HG02943 (cell line): ENCODE results near the gene PRRT1.

Experiments used
- ATAC-seq: cut with Tn5 transposase; IDR thresholded peaks from one replicate; pipeline ENCODE4 v1.9.1; 2021; ENCODE audit warnings: mild to moderate bottlenecking, low read depth, moderate library complexity; ENCODE audit not compliant: unreplicated experiment

Gene PRRT1

DNA sequence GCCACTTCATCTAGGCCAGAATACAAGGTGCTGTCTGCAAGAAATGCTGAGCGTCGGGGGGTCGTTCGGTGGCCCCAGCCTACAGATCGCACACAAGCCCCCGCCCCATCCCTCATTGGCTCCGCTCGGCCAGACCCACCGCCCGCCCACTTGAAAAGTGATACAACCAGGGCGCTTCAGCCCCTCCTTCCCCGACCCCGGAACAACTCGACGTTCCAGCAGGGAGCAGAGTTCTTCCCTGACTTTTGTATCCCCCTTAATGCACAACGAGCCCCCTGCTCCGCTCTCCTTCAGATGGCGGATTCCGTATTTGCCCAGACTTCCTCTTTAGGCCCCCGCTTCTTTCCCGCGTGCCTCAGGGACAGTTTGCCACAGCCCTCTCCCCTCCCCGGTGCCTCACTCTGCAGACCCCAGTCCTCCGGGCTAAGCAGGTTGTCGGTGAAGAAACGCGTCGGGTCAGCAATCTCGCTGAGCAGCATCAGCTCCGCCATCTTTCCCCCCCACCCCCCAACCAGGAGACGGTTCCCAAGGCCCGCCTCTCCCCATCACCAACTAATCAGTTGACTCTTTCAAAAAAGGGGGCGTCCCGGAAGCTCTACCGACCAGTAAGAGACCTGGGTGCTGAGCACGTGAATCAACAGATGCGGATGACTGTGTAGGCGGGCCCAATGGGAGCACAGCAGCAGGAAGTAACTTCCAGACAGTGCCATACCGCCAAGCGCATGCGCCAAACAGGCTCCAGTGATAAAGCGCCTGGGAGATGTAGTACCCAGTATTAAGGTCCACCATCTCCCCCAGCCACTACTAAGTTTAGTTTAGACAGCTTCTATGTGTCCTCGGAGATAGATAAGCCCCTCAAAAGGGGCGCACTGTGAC, 23.8 kb downstream of the PRRT1 start, which contains the start of gene ATF6B:
Gene ATF6B, minus strand, starts transcription at position 530 of the 876 bp plus-strand sequence. Its CDS starts 39 bp downstream, at position 491.
- ATAC-seq: peak; percentile 76

DNA sequence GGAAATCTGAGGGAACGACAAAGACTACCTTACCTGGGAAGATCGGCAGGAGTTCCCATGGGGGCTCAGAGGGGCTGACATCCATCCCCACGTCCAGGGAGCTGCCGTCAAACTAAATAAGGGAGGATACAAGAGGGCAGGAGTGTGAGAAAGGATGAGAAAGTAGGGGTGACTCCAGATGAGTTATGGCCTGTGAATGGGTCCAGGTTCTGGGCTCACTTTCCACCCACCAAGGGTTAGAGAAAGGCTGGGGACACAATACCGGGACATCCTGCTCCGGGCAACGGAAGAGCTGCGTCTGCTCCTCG, 24.4 kb downstream of the PRRT1 start:
- no peak for ATAC-seq

DNA sequence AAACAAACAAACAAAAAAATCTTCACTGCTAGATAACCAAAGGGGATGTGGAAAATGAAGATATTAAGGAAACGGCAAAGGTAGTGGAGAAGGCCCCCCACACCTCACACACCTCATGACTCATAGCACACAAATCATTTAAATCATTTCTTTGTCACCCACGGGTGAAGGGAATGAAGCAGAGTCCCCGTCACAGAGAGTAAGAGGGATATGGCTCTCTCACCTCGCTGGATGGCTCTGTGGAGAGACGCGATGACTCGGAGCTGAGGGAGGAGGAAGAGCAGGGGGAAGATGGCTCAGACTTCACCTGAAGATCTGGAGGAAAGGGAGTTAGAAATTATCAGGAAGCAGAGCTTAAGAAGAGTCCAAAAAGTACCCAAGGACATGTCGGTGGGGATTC, 24.9 kb downstream of the PRRT1 start:
- no peak for ATAC-seq

DNA sequence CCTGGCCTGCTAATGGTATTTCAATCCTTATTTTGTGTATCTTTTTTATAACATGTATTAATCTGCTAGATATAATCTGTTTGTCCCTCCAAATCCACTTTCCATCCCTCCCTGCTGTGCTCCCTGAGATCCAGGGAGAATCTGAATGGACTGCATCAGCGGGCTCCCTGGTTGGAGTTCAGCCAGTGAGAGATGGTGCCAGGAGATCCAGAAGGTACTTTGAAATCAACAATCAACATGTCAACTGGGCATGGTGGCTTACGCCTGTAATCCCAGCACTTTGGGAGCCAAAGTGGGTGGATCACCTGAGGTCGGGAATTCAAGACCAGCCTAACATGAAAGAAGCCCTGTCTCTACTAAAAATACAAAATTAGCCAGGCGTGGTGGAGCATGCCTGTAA, 28.1 kb downstream of the PRRT1 start:
- ATAC-seq: no peak

DNA sequence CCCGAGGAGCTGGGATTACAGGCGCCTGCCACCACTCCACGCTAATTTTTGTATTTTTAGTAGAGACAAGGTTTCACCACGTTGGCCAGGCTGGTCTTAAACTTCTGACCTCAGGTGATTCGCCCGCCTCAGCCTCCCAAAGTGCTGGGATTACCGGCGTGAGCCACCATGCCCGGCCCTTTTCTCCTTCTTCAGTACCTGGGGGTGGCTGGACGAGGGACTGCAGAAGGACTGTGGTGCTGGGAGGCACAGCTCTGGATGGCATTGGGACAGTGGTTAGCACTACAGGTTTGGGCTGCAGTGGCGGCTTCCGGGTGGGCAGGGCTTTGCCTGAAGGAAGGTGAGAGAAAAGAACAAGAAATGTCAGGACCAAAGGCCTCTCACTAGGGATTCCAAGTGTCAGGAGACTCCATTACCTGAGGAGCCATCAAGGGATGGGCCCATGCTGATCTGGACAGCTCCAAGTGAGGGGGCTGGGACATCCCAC, 31.1 kb downstream of the PRRT1 start:
- no peak for ATAC-seq

DNA sequence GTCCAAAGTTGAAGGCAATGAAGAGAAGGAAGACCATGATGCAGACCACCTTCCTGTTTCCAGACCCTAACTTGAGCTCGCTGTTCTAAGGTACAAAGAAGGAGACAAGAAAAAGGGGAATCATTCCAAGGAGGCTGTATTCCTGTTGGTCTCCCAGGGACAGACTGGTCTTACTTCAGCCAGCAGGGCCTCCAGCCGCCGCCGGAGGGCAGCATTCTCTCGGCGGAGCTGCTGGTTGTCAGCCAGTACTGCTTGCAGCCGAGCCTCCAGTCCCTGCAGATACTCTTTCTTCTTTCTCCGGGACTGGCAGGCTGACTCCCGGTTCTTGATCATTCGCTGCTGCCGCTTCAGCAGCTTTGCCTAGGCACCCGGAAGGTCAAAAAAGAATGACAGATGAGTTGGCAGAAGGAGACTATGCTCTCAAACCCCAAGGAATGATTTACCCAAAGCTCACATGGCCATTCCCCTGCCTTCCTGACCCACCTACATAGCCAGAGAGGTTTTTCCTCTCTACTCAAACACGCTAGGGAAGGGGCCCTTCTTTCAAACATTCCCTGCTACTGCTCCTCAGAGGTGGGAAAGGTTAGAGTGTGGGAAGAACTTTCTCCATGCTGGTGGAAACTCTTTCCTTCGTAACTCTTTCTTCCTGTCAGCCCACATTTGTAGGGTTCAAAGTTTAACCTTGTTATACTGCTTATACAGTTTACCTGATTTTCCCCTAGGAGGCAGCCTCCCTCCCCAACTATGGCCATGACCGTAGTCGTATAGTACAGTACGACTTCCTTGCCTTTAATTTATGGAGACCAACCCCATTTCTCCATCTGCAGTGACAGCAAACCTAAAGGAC, 32.7 kb downstream of the PRRT1 start:
- ATAC-seq: no peak

DNA sequence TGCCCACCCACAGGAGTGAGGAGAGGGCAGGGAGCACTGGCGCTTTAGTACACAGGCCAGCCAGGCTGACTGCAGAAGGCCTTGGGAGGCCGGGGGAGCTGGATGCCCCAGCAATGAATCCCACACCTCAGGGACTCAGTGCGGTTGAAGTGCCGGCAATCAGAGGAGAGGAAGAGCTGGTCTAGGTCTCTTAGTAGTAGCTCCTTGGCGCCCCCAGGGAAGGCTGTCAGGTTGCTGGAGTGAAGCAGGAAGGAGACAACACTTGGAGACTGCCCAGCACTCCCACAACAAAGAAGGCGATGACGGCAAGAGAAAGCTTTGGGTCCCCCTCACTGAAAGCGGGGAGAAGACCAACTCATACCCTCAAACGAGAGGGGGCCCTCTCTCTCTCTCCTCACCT, 34.3 kb downstream of the PRRT1 start:
- no peak for ATAC-seq

DNA sequence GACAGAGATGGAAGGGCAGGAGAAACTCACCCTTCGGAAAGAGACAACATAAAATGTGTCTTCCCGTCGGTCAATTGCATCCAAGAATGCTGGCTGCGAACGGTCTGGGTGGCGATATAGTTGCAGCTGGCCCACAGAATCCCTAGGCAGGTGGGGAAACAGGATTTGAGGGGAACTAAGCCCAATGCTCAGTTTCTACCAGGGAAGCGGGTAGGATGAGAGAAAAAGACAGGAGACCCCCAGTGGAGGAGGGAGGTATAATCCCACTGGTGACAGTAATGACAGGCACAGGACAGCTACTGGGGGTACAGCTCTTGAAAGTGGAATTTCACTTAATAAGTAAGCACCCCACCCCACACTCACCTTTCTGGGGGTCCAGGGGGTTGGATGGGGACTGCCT, 35.1 kb downstream of the PRRT1 start:
- no peak for ATAC-seq

DNA sequence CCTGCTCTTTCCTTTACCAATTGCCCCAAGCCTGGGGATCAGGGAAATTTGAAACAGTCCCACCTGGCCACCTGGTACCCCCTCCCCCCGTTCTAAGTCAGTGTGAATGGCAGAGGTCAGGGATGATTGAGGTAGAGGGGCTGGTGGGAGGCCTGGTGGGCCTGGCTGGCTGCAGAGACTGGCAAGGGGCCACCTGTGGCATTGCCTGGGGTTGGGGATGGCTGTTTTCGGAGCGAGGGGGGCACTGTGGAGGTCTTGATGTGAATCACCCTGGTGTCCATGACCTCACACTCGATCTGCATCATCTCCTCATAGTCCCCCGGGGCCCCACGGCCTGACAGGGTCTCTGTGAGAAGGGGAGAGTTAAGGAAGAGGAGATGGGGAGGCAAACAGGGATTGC, 36.1 kb downstream of the PRRT1 start:
- ATAC-seq: no peak

DNA sequence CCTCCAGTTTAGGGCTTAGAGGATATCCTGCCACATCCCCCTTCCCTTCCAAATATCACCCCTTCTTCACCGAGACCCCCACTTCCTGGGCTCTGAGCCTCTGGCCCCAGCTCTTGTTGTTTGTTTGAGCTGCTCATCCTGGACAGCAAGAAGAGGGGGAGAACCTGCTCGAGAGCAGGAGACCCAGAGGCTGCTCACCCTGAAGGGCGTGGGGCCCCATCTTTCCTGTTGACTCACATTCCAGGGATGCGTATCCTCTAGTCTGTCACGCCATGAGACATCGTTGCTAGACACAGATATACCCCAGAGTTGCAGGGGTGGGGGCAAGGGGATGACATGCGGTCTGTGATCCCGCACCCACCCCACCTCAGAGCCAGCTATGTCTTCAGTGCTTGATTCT, 36.9 kb downstream of the PRRT1 start:
- no peak for ATAC-seq

DNA sequence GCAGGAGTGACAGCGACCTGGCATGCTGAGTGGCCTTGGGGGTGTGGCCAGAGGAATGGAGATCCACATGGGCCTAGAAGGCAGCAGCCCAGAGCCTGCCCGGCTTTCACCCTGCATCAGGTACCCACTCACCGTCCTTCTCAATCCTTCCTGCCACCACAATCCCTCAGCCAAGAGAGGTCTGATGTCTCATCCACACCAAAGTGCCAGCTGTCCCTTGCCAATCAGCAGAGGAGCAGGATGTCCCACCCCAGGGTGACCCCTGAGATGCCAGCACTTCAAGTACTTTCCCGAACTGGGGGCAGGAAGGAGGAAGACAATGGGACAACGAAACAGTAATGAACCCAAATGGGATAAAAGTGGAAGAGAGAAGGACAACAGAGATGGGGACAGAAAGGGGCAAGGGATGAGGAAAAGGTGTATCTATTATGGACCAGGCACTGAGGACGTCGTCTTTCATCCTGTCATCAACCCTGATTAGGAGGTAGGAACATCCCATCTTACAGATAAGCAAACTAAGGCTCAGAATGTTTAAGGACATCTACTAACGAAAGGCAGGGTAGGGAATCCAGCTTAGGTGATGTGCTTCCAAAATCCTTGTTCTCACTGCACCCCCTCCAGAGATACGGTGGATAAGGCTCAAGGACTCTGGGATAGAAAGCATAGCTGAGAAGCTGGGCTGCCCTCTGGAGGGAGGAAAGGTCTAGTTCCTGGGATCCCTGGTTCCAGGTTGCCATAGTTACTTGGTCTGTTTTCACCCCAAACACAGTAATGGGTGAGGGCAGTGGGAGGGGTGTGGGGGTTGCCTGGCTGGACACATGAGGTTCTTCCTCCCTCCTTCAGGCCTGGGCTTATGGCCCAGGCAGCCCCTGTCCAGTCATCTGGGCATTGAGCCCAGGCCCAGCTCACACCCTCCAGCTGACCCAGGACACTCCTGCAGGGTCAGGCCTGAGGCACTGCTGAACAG, 38.1 kb downstream of the PRRT1 start:
- ATAC-seq: no peak

DNA sequence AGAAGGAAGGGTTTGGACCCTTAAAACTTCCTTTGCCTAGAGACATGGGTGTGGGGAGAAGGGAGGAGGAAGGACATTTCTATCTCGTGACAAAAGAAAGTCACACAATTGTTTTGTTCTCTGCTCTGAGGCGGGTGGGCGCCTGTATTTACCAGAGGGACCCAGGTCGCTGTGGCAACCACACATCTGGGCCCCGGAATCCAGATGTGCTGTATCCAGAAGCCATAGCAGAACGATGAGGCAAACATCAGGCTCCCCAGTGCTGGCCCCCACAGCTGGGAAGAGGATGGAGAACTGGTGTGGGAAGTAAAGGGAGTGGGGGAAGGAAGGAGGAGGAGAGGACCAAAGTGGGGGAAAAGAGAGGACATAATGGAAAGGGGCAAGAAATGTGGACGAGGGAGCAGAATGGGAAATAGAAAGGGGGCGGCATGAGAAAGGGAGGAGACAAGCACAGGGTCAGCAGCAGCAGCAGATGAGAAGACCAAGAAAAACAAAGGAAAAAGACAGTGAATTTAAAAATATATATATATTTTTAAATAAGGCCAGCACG, 39.2 kb downstream of the PRRT1 start:
- no peak for ATAC-seq

DNA sequence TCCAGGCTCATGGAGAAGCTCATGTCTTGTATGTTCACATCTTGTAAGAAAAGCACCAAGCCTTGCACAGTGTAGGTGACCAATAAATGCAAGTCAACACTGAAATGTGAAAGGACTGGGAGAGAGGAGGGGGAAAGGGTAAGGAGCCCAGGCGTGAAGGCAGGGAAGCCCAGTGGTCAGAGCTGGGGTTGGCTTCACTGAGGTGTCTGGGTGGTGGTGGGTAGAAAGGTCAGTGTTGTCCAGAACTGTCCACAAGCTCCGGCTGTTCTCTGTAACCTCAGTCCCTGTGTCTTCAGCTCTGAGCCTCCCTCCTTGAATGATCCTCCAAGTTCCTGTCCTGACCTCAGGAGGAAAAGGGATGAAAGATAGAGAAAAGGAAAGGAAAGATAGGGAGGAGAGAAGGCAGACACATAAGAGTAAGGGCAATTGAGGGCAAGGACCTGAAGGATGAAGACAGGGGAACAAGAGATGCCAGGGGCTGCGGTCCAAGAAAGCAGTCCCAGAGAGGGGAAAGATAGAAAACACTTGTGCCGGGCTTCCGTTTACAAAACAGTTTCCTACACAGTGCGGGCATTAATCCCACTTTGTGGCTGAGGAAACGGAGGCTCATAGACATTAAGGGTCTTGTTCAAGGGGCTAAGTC, 40.2 kb downstream of the PRRT1 start:
- no peak for ATAC-seq

DNA sequence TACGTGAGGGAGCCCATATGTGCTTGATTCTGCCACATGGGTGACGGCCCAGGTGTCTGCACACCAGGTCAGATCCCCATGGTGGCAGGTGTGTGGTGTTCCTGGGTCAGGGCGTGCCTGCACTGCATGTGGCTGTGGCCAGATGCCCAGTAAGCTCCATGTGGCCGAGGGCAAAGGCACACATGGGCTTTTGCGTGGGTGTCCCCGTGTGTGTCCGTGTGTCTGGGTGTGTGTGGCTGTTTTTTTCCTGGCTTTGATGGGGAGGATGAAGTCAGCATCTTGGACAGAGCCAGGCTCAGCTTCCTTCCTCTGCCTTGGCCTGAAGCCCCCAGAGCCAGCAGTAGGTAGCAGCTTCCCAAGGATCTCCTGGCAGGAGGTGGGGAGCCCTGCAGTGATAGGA, 41.1 kb downstream of the PRRT1 start:
- ATAC-seq: no peak

DNA sequence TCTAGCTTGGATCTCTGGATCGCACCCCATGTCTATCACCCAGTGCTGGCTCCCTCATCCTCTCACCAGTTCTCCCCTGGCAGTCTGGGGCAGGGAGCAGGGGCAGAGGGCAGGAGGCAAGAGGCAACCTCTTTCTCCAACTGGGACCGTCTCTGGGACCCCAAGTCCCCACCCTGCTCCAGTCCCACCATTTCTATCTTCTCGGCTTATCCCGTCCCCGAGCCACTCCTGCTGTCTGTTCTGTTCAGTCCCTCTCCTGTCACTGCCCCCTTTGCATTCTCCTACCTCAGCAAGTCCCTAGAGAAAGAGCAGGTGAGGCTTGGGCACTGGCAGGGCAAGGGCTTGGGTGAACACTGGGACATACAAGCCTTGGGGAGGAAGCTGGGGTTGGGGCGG, 42.0 kb downstream of the PRRT1 start:
- ATAC-seq: no peak

DNA sequence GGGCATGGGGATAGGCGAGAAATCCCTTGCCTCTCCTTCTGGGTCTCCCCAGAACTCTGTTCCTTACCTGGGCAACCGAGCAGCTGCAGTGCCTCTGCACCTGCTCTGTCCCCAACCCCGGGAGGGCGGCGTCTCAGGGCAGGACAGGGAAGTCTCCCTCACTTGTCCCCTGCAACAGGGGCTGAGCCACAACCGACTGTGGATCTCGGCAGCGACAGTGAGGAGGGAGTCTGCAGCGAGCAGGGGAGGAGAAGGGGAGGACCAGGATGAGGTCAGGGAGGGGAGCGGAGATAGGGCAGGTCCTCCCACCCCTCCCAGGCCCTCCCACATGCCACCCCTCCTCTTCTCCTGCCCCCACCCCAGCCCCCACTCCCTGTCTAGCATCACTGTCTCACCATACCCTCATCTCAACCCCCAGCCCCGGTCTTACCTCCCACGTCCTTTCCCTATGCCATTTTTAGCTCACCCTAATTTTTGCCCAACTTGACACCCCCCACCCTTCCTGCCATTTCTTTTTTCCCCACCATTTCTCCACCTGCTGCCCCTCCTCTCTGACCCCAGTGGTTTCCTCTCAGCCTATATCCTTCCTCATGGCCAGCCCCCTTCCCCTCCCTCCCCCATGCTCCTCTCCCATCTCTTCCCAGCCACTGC, 42.5 kb downstream of the PRRT1 start, which contains the start of gene TNXB:
Gene TNXB, minus strand, starts transcription at position 225 of the 651 bp plus-strand sequence. CDS start 11,140 bp downstream, outside the sequence.
- no peak for ATAC-seq

DNA sequence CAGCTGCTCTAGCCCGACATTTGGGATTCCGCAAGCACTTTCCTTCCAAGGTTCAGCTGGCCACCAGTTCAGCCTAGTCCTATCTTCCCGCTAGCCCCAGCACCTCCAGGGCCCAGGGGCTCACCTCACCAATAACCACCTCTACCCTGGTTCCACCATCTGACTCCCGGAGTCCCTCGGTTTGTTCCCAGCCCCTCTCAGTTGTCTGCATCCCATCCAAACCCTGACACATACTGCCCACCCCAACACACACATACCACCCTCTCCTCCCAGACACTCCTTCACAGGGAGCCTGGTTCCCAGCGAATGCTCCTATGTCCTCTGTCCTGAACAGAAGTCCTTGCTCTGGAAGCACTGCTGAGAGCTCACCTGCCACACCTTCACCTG, 43.0 kb downstream of the PRRT1 start:
- ATAC-seq: no peak

DNA sequence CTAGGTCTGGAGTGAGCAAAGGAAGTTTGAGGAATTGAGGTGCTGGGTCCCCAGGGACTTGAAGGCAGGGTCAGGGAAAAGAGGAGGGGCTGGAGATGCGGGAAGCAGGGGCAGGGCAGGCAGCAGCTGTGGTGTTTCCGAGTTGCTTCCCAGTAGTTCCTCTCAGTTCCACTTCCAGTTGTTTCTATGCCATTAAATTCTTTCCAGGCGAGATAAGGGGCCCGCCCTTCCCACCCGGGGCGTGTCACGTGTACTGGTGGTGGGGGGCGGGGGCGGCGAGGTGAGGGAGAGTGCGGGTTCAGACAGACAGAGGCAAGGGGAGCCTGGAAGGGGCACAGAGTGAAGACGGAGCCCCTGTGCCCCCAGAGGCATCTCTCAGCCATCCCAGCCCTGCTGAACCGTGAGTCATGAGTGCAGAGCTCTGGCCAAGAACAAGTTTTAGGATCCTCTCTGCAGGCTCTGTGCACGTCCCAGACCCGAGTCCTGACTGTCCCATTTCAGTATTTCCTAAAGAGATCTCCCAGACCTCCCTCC, 43.6 kb downstream of the PRRT1 start:
- no peak for ATAC-seq

DNA sequence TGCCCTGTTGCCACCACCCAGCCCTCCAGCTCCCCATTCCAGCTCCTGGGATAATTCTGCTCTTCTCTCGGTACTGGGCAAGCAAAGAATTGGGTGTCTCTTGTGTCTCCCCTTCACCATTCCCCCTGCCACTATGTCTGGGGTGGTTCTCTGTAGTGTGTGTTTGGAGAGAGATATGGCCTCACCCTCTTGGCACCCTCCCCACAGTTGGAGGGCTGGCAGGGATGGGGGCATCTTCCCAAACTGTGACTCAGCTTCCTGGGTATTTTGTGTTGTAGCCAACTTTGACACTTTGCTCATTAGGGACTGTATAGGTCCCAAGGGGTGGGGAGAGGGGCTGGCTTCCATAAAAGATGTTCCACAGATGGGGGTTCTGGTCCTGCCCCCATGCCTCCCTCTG, 44.3 kb downstream of the PRRT1 start:
- ATAC-seq: no peak
